H1 (cell line): ENCODE results near the gene SPECC1. TPM values are rescaled to one million over a fixed set of nuclear protein-coding genes. Genes with fewer than 3 reads are reported as not detected.

Experiments
- CTCF ChIA-PET: fragments of 300-600 bp; sonication (Branson Sonifier 250); formaldehyde crosslinking; loops from one replicate; lab custom pipeline; 2021; ENCODE audit not compliant: partially characterized antibody; lab: Charles Lee
- POLR2A ChIA-PET: fragments of 300-600 bp; sonication (Branson Sonifier 250); formaldehyde crosslinking; loops from one replicate; lab custom pipeline; 2021; ENCODE audit warnings: inconsistent platforms; ENCODE audit not compliant: partially characterized antibody; lab: Charles Lee
- DNase-seq, 2 experiments: peaks; one replicate each; pipeline versions ENCODE4 v3.0.0 to v3.0.0-alpha.2; 2010 to 2022; ENCODE audit warnings: low spot score in 2 of 2, low read depth in 1 of 2, mixed read lengths in 1 of 2
- FAIRE-seq: peaks from 2 replicates; lab custom pipeline; 2011; peaks lifted over from hg19 to GRCh38; lab: Jason Lieb, UNC
- H2AFZ ChIP-seq: 2 replicates; pipeline ENCODE4 v1.8.1; 2012; ENCODE audit warnings: low read length, inconsistent platforms
- H2AK5ac ChIP-seq: 2 replicates; pipeline ENCODE4 v1.6.1; 2013; ENCODE audit warnings: low read depth, low read length
- H2BK120ac ChIP-seq: replicated peaks from 2 replicates; pipeline ENCODE3; 2013; ENCODE audit warnings: low read depth, low read length, inconsistent platforms
- H2BK12ac ChIP-seq: 2 replicates; pipeline ENCODE4 v1.6.1; 2013; ENCODE audit warnings: low read depth, low read length
- H2BK15ac ChIP-seq: 2 replicates; pipeline ENCODE4 v1.6.1; 2013; ENCODE audit warnings: low read length
- H2BK20ac ChIP-seq: 2 replicates; pipeline ENCODE4 v1.6.1; 2013; ENCODE audit warnings: low read length
- H2BK5ac ChIP-seq: 2 replicates; pipeline ENCODE4 v1.6.1; 2013; ENCODE audit warnings: low read depth, low read length
- H3K14ac ChIP-seq: 2 replicates; pipeline ENCODE4 v1.6.1; 2013; ENCODE audit warnings: inconsistent platforms; ENCODE audit not compliant: insufficient read length
- H3K18ac ChIP-seq: 2 replicates; pipeline ENCODE4 v1.6.1; 2013; ENCODE audit warnings: low read length; ENCODE audit errors: extremely low read depth
- H3K23ac ChIP-seq: 2 replicates; pipeline ENCODE4 v1.6.1; 2013; ENCODE audit warnings: inconsistent platforms; ENCODE audit not compliant: insufficient read length
- H3K23me2 ChIP-seq: 2 replicates; pipeline ENCODE4 v1.6.1; 2013; ENCODE audit warnings: low read depth, low read length
- H3K27ac ChIP-seq: 2 replicates; pipeline ENCODE4 v1.6.1; 2011; ENCODE audit warnings: low read depth, low read length, inconsistent platforms
- H3K27me3 ChIP-seq, 4 experiments: replicated peaks in 1 of 4; 1 replicate in 1 of 4; 2 replicates in 3 of 4; pipeline versions ENCODE4 v1.6.1 to v1.8.1; 2011 to 2013; ENCODE audit warnings: low read length in 3 of 4, mild to moderate bottlenecking in 3 of 4, inconsistent platforms in 2 of 4, mixed read lengths in 2 of 4, moderate library complexity in 1 of 4; ENCODE audit not compliant: control insufficient read depth in 3 of 4, insufficient read depth in 3 of 4; ENCODE audit errors: extremely low read depth in 1 of 4
- H3K36me3 ChIP-seq, 4 experiments: 2 replicates each; pipeline versions ENCODE4 v1.6.1 to v1.8.1; 2011 to 2013; ENCODE audit warnings: mild to moderate bottlenecking in 4 of 4, low read length in 3 of 4, moderate library complexity in 2 of 4, control low read depth in 1 of 4, inconsistent platforms in 1 of 4; ENCODE audit not compliant: insufficient read depth in 4 of 4, control insufficient read depth in 2 of 4
- H3K4ac ChIP-seq: replicated peaks from 2 replicates; pipeline ENCODE3; 2013; ENCODE audit warnings: low read length, low read depth, mixed read lengths, inconsistent platforms; ENCODE audit not compliant: insufficient read length
- H3K4me1 ChIP-seq, 4 experiments: replicated peaks in 1 of 4; 1 replicate in 1 of 4; 2 replicates in 3 of 4; pipeline versions ENCODE4 v1.6.1 to v1.8.1; 2011 to 2013; ENCODE audit warnings: low read length in 3 of 4, inconsistent platforms in 2 of 4, mixed read lengths in 1 of 4; ENCODE audit not compliant: insufficient read depth in 4 of 4, control insufficient read depth in 3 of 4
- H3K4me2 ChIP-seq, 2 experiments: 2 replicates each; pipeline versions ENCODE4 v1.6.1 to v1.8.1; 2011 to 2013; ENCODE audit warnings: low read depth in 2 of 2, low read length in 2 of 2, control low read depth in 1 of 2, inconsistent platforms in 1 of 2, mild to moderate bottlenecking in 1 of 2; ENCODE audit not compliant: insufficient read depth in 1 of 2
- H3K4me3 ChIP-seq, 4 experiments: fragments of 200-600, 300-600 bp in 1 of 4; sonication (generic), shearing (Covaris generic), sonication (Bioruptor Twin) in 1 of 4; 2 replicates each; pipeline versions ENCODE4 v1.5.1 to v1.8.1; 2011 to 2016; ENCODE audit warnings: low read length in 4 of 4, low read depth in 3 of 4, control low read depth in 2 of 4, inconsistent platforms in 2 of 4, mild to moderate bottlenecking in 2 of 4, mixed read lengths in 1 of 4, moderate library complexity in 1 of 4; ENCODE audit not compliant: insufficient read depth in 2 of 4; ENCODE audit errors: extremely low read depth in 1 of 4
- H3K56ac ChIP-seq: replicated peaks from 2 replicates; pipeline ENCODE3; 2013; ENCODE audit warnings: low read depth, mild to moderate bottlenecking, mixed read lengths, low read length, inconsistent platforms; ENCODE audit not compliant: insufficient read length
- H3K79me1 ChIP-seq: 2 replicates; pipeline ENCODE4 v1.6.1; 2013; ENCODE audit warnings: low read depth, low read length, control low read depth
- H3K79me2 ChIP-seq, 2 experiments: 2 replicates each; pipeline versions ENCODE4 v1.6.1 to v1.8.1; 2012 to 2013; ENCODE audit warnings: low read length in 2 of 2, mild to moderate bottlenecking in 2 of 2, inconsistent platforms in 1 of 2; ENCODE audit not compliant: insufficient read depth in 2 of 2, control insufficient read depth in 1 of 2
- H3K9ac ChIP-seq, 4 experiments: replicated peaks in 1 of 4; 1 replicate in 1 of 4; 2 replicates in 3 of 4; pipeline versions ENCODE4 v1.6.1 to v1.8.1; 2011 to 2013; ENCODE audit warnings: low read depth in 3 of 4, low read length in 3 of 4, control low read depth in 2 of 4, mild to moderate bottlenecking in 2 of 4, moderate library complexity in 2 of 4, inconsistent platforms in 1 of 4; ENCODE audit errors: extremely low read depth in 1 of 4
- H3K9me3 ChIP-seq, 2 experiments: 2 replicates each; pipeline versions ENCODE4 v1.6.1 to v1.8.1; 2012 to 2013; ENCODE audit warnings: mild to moderate bottlenecking in 2 of 2, moderate library complexity in 2 of 2, control low read depth in 1 of 2, inconsistent platforms in 1 of 2, low read depth in 1 of 2, low read length in 1 of 2, mixed read lengths in 1 of 2; ENCODE audit not compliant: insufficient read depth in 2 of 2
- H4K20me1 ChIP-seq, 2 experiments: replicated peaks in 1 of 2; 2 replicates each; pipeline versions ENCODE3 to v1.8.1; 2011 to 2013; ENCODE audit warnings: inconsistent platforms in 2 of 2, low read length in 2 of 2, mild to moderate bottlenecking in 1 of 2; ENCODE audit not compliant: insufficient read depth in 2 of 2, control insufficient read depth in 1 of 2
- H4K5ac ChIP-seq: 2 replicates; pipeline ENCODE4 v1.6.1; 2013; ENCODE audit warnings: low read length, low read depth, mixed read lengths, inconsistent platforms; ENCODE audit not compliant: insufficient read length
- H4K8ac ChIP-seq: 2 replicates; pipeline ENCODE4 v1.8.0; 2013; ENCODE audit warnings: mild to moderate bottlenecking, moderate library complexity, low read length, inconsistent platforms; ENCODE audit not compliant: insufficient read depth; ENCODE audit errors: extremely low read depth
- H4K91ac ChIP-seq: replicated peaks from 2 replicates; pipeline ENCODE3; 2013; ENCODE audit warnings: low read length, mixed read lengths, inconsistent platforms; ENCODE audit not compliant: insufficient read length
- BCL11A ChIP-seq, 2 experiments: IDR thresholded peaks; one replicate each; pipeline ENCODE4 v1.6.1; 2011; ENCODE audit warnings: low read depth in 2 of 2, low read length in 2 of 2, mild to moderate bottlenecking in 2 of 2
- EP300 ChIP-seq, 2 experiments: IDR thresholded peaks; 1 replicate in 1 of 2; 2 replicates in 1 of 2; pipeline ENCODE4 v1.6.1; 2011 to 2012; ENCODE audit warnings: low read depth in 2 of 2, low read length in 2 of 2, mild to moderate bottlenecking in 2 of 2, borderline replicate concordance in 1 of 2, inconsistent platforms in 1 of 2, moderate library complexity in 1 of 2
- EZH2 ChIP-seq: fragments of 200-600 bp; sonication (generic); IDR thresholded peaks from 2 replicates; pipeline ENCODE4 v1.7.1; 2012; ENCODE audit warnings: low read depth, mild to moderate bottlenecking, moderate library complexity, low read length, inconsistent platforms; ENCODE audit not compliant: severe bottlenecking
- GTF2F1 ChIP-seq: IDR thresholded peaks from 2 replicates; pipeline ENCODE4 v1.6.1; 2012; ENCODE audit warnings: low read depth, low read length, improper control_type of control experiment, borderline replicate concordance
- JUN ChIP-seq: IDR thresholded peaks from 2 replicates; pipeline ENCODE4 v1.6.1; 2011; ENCODE audit warnings: low read depth, mild to moderate bottlenecking, improper control_type of control experiment, low read length
- NRF1 ChIP-seq: IDR thresholded peaks from 2 replicates; pipeline ENCODE4 v1.6.1; 2011; ENCODE audit warnings: mild to moderate bottlenecking, low read depth, low read length, improper control_type of control experiment
- POU5F1 ChIP-seq: IDR thresholded peaks from 2 replicates; pipeline ENCODE4 v1.6.1; 2011; ENCODE audit warnings: low read depth, mild to moderate bottlenecking, low read length, moderate library complexity
- RNF2 ChIP-seq: fragments of 200-900, 300-1000 bp; sonication (generic); IDR thresholded peaks from 2 replicates; pipeline ENCODE4 v1.7.1; 2016; ENCODE audit warnings: borderline replicate concordance, low read depth, mild to moderate bottlenecking, antibody characterized with exemption, low read length; ENCODE audit not compliant: poor library complexity, severe bottlenecking; ENCODE audit errors: missing control alignments
- SP4 ChIP-seq: IDR thresholded peaks from 2 replicates; pipeline ENCODE4 v1.6.1; 2012; ENCODE audit warnings: low read length, inconsistent platforms
- ZNF274 ChIP-seq: IDR thresholded peaks from 2 replicates; pipeline ENCODE4 v1.7.0; 2012; ENCODE audit warnings: low read length, borderline replicate concordance; ENCODE audit errors: extremely low read depth
- WGBS, 2 experiments: shearing (Covaris generic) in 1 of 2; methylation state at CpG; one replicate each; pipeline versions ENCODE4 v1.1.6 to v1.1.7; 2013 to 2015; ENCODE audit warnings: low lambda C conversion rate in 2 of 2, mixed read lengths in 2 of 2, inconsistent platforms in 1 of 2, low coverage in 1 of 2, missing lambda C conversion rate in 1 of 2; ENCODE audit not compliant: insufficient replicate concordance in 2 of 2, insufficient coverage in 1 of 2, insufficient read length in 1 of 2; ENCODE audit errors: extremely low coverage in 1 of 2, missing lambda C conversion rate in 1 of 2; 5-methylcytosine and 5-hydroxymethylcytosine counted together
- polyA plus RNA-seq, 7 experiments: library from polyadenylated mRNA; depleted of rRNA in 3 of 7; stranded (reverse) in 5 of 7; unstranded in 2 of 7; fragments of >200 nt in 5 of 7; fragments of 200-250 nt in 2 of 7; gene quantifications; 1 replicate in 5 of 7; 2 replicates in 1 of 7; 4 replicates in 1 of 7; pipeline versions ENCODE4 v1.2.1 to v1.2.3, GENCODE V29; 2011 to 2013; ENCODE audit warnings: missing spikeins in 2 of 7, mixed read lengths in 2 of 7
- total RNA-seq: library from RNA; stranded (reverse); fragmentation: NEBNext Ultra II Directional; extraction: Animal tissue kit (Norgen Biotek cat#: 25700); gene quantifications from 2 replicates; pipeline ENCODE4 v1.2.1, GENCODE V29; 2021
- TF ChIP-seq, protein P1 (sequence below): IDR thresholded peaks from 2 replicates; pipeline ENCODE4 v1.6.1; 2012; ENCODE audit warnings: low read length, inconsistent platforms

The SPECC1 gene
- total and polyA plus RNA-seq, 2 of the 8 experiments (the other 6 are each of a cell fraction or from before 2014, with no cell fraction given), result 35.8 to 87.9 TPM

DNA sequence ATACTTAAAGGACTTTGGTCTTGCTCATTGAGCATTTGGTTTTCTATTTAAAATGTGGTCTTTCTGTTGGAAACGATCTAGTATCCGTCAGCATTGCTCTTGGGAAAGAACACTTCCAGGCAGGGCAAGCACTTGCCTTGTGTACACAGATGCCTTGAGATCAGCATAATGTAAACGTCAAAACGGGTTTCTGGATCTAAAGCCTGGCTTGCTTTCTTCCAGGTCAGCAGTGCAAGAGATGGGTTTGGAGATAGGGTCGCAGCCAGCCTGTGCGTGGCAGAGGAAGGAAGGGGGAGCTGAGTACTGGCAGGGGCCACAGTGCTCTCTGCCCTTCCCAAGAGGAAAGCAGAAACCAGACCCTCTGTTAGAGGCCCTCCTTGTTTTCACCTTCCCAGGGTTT, 282.7 kb downstream of the SPECC1 start:
- H2BK15ac ChIP-seq, result no peak overlapping the region
- CTCF ChIA-PET, result interaction anchor here (1.0 to 1.4 kb wide), 2 partner anchors 10 to 18 kb away, joined by 3 to 5 read pairs; no protein-coding TSS in a partner anchor
- H2BK20ac ChIP-seq, result no peak overlapping the region
- no peak overlapping the region for H2AFZ ChIP-seq
- no peak overlapping the region for H3K23ac ChIP-seq
- H3K9me3 ChIP-seq, result no peaks in the 10 kb centered on the region
- H3K56ac ChIP-seq, result no peak overlapping the region
- H4K5ac ChIP-seq, result no peak overlapping the region
- no peak for TF ChIP-seq JUN
- no peak for TF ChIP-seq GTF2F1
- TF ChIP-seq, protein P1, sequence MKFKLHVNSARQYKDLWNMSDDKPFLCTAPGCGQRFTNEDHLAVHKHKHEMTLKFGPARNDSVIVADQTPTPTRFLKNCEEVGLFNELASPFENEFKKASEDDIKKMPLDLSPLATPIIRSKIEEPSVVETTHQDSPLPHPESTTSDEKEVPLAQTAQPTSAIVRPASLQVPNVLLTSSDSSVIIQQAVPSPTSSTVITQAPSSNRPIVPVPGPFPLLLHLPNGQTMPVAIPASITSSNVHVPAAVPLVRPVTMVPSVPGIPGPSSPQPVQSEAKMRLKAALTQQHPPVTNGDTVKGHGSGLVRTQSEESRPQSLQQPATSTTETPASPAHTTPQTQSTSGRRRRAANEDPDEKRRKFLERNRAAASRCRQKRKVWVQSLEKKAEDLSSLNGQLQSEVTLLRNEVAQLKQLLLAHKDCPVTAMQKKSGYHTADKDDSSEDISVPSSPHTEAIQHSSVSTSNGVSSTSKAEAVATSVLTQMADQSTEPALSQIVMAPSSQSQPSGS, result no peak
- TF ChIP-seq SP4, result no peak
- TF ChIP-seq NRF1, result no peak
- no peak for TF ChIP-seq BCL11A (IDR thresholded peaks at IDR 0.05; ENCODE audit: low read depth in 2 of 2, low read length in 2 of 2)
- no peak for TF ChIP-seq ZNF274
- TF ChIP-seq POU5F1, result no peak
- TF ChIP-seq EP300 (IDR thresholded peaks at IDR 0.05; ENCODE audit: borderline replicate concordance in 1 of 2, low read depth in 2 of 2, low read length in 2 of 2), result no peak
- TF ChIP-seq RNF2, result no peak
- no peak for TF ChIP-seq EZH2
- H3K79me2 ChIP-seq, result no peaks in the 10 kb centered on the region; a peak in 1 of 4 replicates
- no peaks in the 10 kb centered on the region for H3K4me1 ChIP-seq
- no peak overlapping the region for H4K8ac ChIP-seq
- DNase-seq, result no peak
- H3K18ac ChIP-seq, result no peak overlapping the region
- no peaks in the 10 kb centered on the region for H3K79me1 ChIP-seq
- H3K27me3 ChIP-seq, result no peaks in the 10 kb centered on the region
- H3K4me3 ChIP-seq, result no peak overlapping the region
- H3K14ac ChIP-seq, result no peak overlapping the region
- H3K23me2 ChIP-seq, result no peaks in the 10 kb centered on the region
- H3K36me3 ChIP-seq, result peaks cover 0 to 1% (median under 1%) of the 10 kb centered on the region in 4 experiments; a peak in 2 of 8 replicates
- 73% methylated on average over 6 of the region's 6 CpGs; no CpG with 5 or more reads in 1 of the 2 experiments for WGBS, 2 experiments
- FAIRE-seq, result no peak
- no peak overlapping the region for H3K27ac ChIP-seq
- POLR2A ChIA-PET, result no interaction called here
- H2AK5ac ChIP-seq, result no peak overlapping the region
- no peak overlapping the region for H3K4me2 ChIP-seq
- H4K91ac ChIP-seq, result no peak overlapping the region
- no peak overlapping the region for H2BK12ac ChIP-seq
- no peak overlapping the region for H3K4ac ChIP-seq
- no peak overlapping the region for H3K9ac ChIP-seq
- H2BK120ac ChIP-seq, result no peak overlapping the region
- H2BK5ac ChIP-seq, result no peak overlapping the region
- no peaks in the 10 kb centered on the region for H4K20me1 ChIP-seq
